Measurements from ENCODE around the gene RPIA. TPM values are rescaled to one million over a fixed set of nuclear protein-coding genes. Genes with fewer than 3 reads are reported as not detected.

Gene RPIA
- total and polyA plus RNA-seq, 2 of the 4 experiments (the other 2 are of a cell fraction) = 4.1 to 8.6 TPM

- no peak overlapping the region for H3K9ac ChIP-seq (ENCODE audit: low read depth, low read length)
- no peak overlapping the region for H3K27ac ChIP-seq (ENCODE audit: insufficient read depth, low read length)
- dilution Hi-C loops (cut with HindIII; ENCODE audit: low sequenced_read_pairs, unreplicated experiment) (no loop called here), in situ Hi-C loops (cut with MboI; ENCODE audit: low sequenced_read_pairs) (no loop called here), intact Hi-C loops (cut with micrococcal nuclease) (no loop called here)
- H2BK120ac ChIP-seq (ENCODE audit: low read depth, low read length) = no peak overlapping the region
- no peak overlapping the region for H3K4me2 ChIP-seq (ENCODE audit: low read depth, low read length)
- H3K79me1 ChIP-seq (ENCODE audit: low read depth in 1 of 2, low read length in 2 of 2) = peaks cover 0 to 8% of the 10 kb centered on the region in 2 experiments; a peak in 2 of 4 replicates
- H3K23ac ChIP-seq (ENCODE audit: low read depth, low read length) = no peak overlapping the region
- no peaks in the 10 kb centered on the region for H4K20me1 ChIP-seq (ENCODE audit: insufficient read depth, low read length)
- ChIA-PET CTCF (interaction anchor here (1.3 kb wide), 1 partner anchor 20 kb away, joined by 3 read pairs; no protein-coding TSS in a partner anchor), POLR2A (ENCODE audit: unreplicated experiment) (no interaction called here)
- no peak overlapping the region for H2AFZ ChIP-seq (replicated peaks; ENCODE audit: low read length, poor library complexity)
- H3K4ac ChIP-seq (ENCODE audit: low read depth, low read length) = no peak overlapping the region
- no peaks in the 10 kb centered on the region for H3K9me3 ChIP-seq (ENCODE audit: control insufficient read depth, insufficient read depth, low read length)
- no peak overlapping the region for H2BK15ac ChIP-seq (ENCODE audit: low read depth, low read length)
- H2AK5ac ChIP-seq (ENCODE audit: low read depth, low read length) = no peak overlapping the region
- H3K18ac ChIP-seq (ENCODE audit: low read depth, low read length) = no peak overlapping the region
- H2AK9ac ChIP-seq (replicated peaks; ENCODE audit: low read depth, low read length, poor library complexity) = no peak overlapping the region
- no peak overlapping the region for H3K4me3 ChIP-seq (ENCODE audit: insufficient read depth, low read depth, low read length)
- DNase-seq (no peak), ATAC-seq (ENCODE audit: low read depth) (no peak)
- H2BK20ac ChIP-seq (ENCODE audit: low read depth, low read length) = no peak overlapping the region
- no peak overlapping the region for H2BK5ac ChIP-seq (ENCODE audit: low read depth, low read length, poor library complexity, severe bottlenecking)
- BruUV-seq (replicated peaks) = no TSS peak
- H4K91ac ChIP-seq (ENCODE audit: insufficient read depth, low read depth, low read length) = no peak overlapping the region
- H3K9me1 ChIP-seq (ENCODE audit: insufficient read depth, low read length) = no peaks in the 10 kb centered on the region
- no peak overlapping the region for H4K5ac ChIP-seq (ENCODE audit: low read depth, low read length)
- TF ChIP-seq MAFK (IDR thresholded peaks at IDR 0.05; ENCODE audit: low read depth, low read length) (no peak), CHD1 (IDR thresholded peaks at IDR 0.05; ENCODE audit: low read depth, low read length) (no peak), RFX5 (IDR thresholded peaks at IDR 0.05; ENCODE audit: low read depth, low read length) (no peak), ELK1 (IDR thresholded peaks at IDR 0.05; ENCODE audit: borderline replicate concordance, low read depth, low read length) (no peak), RCOR1 (IDR thresholded peaks at IDR 0.05; ENCODE audit: insufficient replicate concordance, low read length) (no peak), BHLHE40 (IDR thresholded peaks at IDR 0.05; ENCODE audit: low read depth, low read length) (no peak), RAD21 (IDR thresholded peaks at IDR 0.05; ENCODE audit: low read length) (no peak), NFE2L2 (IDR thresholded peaks at IDR 0.05; ENCODE audit: low read depth, low read length) (no peak), MAZ (IDR thresholded peaks at IDR 0.05; ENCODE audit: borderline replicate concordance, low read depth, low read length) (no peak), CTCF (conservative IDR thresholded peaks at IDR 0.05; ENCODE audit: low read depth, low read length) (no peak), FOS (IDR thresholded peaks at IDR 0.05; ENCODE audit: low read depth, low read length) (no peak), MXI1 (IDR thresholded peaks at IDR 0.05; ENCODE audit: borderline replicate concordance, low read depth, low read length) (no peak), CEBPB (IDR thresholded peaks at IDR 0.05; ENCODE audit: low read depth, low read length) (no peak), SMC3 (IDR thresholded peaks at IDR 0.05; ENCODE audit: low read depth, low read length) (no peak)
- H3K27me3 ChIP-seq (ENCODE audit: control insufficient read depth, insufficient read depth, low read length) = no peaks in the 10 kb centered on the region
- no peaks in the 10 kb centered on the region for H3K36me3 ChIP-seq (ENCODE audit: control insufficient read depth, insufficient read depth, low read length)
- H3K4me1 ChIP-seq (ENCODE audit: control insufficient read depth, insufficient read depth, low read length) = no peaks in the 10 kb centered on the region
- H3K56ac ChIP-seq (ENCODE audit: extremely low read depth, insufficient read depth, low read length) = no peak overlapping the region
- no peak overlapping the region for H3K14ac ChIP-seq (replicated peaks; ENCODE audit: low read depth, low read length)
- H4K8ac ChIP-seq (ENCODE audit: low read depth in 2 of 2, low read length in 2 of 2) = no peak overlapping the region
Measured at GRCh38 chr2:88720399-88720798, 28.9 kb downstream of the RPIA start.
